H1 (cell line): Measurements from ENCODE around the gene SAMMSON. TPM values are rescaled to one million over a fixed set of nuclear protein-coding genes. Genes with fewer than 3 reads are reported as not detected.
A peak's percentile ranks its signal among the peaks of the same experiment; 100 is the strongest.

ENCODE experiments used
- CTCF ChIA-PET: fragments of 300-600 bp; sonication (Branson Sonifier 250); formaldehyde crosslinking; loops from one replicate; lab custom pipeline; 2021; ENCODE audit not compliant: partially characterized antibody; lab: Charles Lee
- POLR2A ChIA-PET: fragments of 300-600 bp; sonication (Branson Sonifier 250); formaldehyde crosslinking; loops from one replicate; lab custom pipeline; 2021; ENCODE audit warnings: inconsistent platforms; ENCODE audit not compliant: partially characterized antibody; lab: Charles Lee
- DNase-seq, 2 experiments: peaks; one replicate each; pipeline versions ENCODE4 v3.0.0 to v3.0.0-alpha.2; 2010 to 2022; ENCODE audit warnings: low spot score in 2 of 2, low read depth in 1 of 2, mixed read lengths in 1 of 2
- FAIRE-seq: peaks from 2 replicates; lab custom pipeline; 2011; peaks lifted over from hg19 to GRCh38; lab: Jason Lieb, UNC
- H2AFZ ChIP-seq: 2 replicates; pipeline ENCODE4 v1.8.1; 2012; ENCODE audit warnings: low read length, inconsistent platforms
- H2AK5ac ChIP-seq: 2 replicates; pipeline ENCODE4 v1.6.1; 2013; ENCODE audit warnings: low read depth, low read length
- H2BK120ac ChIP-seq: replicated peaks from 2 replicates; pipeline ENCODE3; 2013; ENCODE audit warnings: low read depth, low read length, inconsistent platforms
- H2BK12ac ChIP-seq: 2 replicates; pipeline ENCODE4 v1.6.1; 2013; ENCODE audit warnings: low read depth, low read length
- H2BK15ac ChIP-seq: 2 replicates; pipeline ENCODE4 v1.6.1; 2013; ENCODE audit warnings: low read length
- H2BK20ac ChIP-seq: 2 replicates; pipeline ENCODE4 v1.6.1; 2013; ENCODE audit warnings: low read length
- H2BK5ac ChIP-seq: 2 replicates; pipeline ENCODE4 v1.6.1; 2013; ENCODE audit warnings: low read depth, low read length
- H3K14ac ChIP-seq: 2 replicates; pipeline ENCODE4 v1.6.1; 2013; ENCODE audit warnings: inconsistent platforms; ENCODE audit not compliant: insufficient read length
- H3K18ac ChIP-seq: 2 replicates; pipeline ENCODE4 v1.6.1; 2013; ENCODE audit warnings: low read length; ENCODE audit errors: extremely low read depth
- H3K23ac ChIP-seq: 2 replicates; pipeline ENCODE4 v1.6.1; 2013; ENCODE audit warnings: inconsistent platforms; ENCODE audit not compliant: insufficient read length
- H3K23me2 ChIP-seq: 2 replicates; pipeline ENCODE4 v1.6.1; 2013; ENCODE audit warnings: low read depth, low read length
- H3K27ac ChIP-seq: 2 replicates; pipeline ENCODE4 v1.6.1; 2011; ENCODE audit warnings: low read depth, low read length, inconsistent platforms
- H3K27me3 ChIP-seq, 4 experiments: replicated peaks in 1 of 4; 1 replicate in 1 of 4; 2 replicates in 3 of 4; pipeline versions ENCODE4 v1.6.1 to v1.8.1; 2011 to 2013; ENCODE audit warnings: low read length in 3 of 4, mild to moderate bottlenecking in 3 of 4, inconsistent platforms in 2 of 4, mixed read lengths in 2 of 4, moderate library complexity in 1 of 4; ENCODE audit not compliant: control insufficient read depth in 3 of 4, insufficient read depth in 3 of 4; ENCODE audit errors: extremely low read depth in 1 of 4
- H3K36me3 ChIP-seq, 4 experiments: 2 replicates each; pipeline versions ENCODE4 v1.6.1 to v1.8.1; 2011 to 2013; ENCODE audit warnings: mild to moderate bottlenecking in 4 of 4, low read length in 3 of 4, moderate library complexity in 2 of 4, control low read depth in 1 of 4, inconsistent platforms in 1 of 4; ENCODE audit not compliant: insufficient read depth in 4 of 4, control insufficient read depth in 2 of 4
- H3K4ac ChIP-seq: replicated peaks from 2 replicates; pipeline ENCODE3; 2013; ENCODE audit warnings: low read length, low read depth, mixed read lengths, inconsistent platforms; ENCODE audit not compliant: insufficient read length
- H3K4me1 ChIP-seq, 4 experiments: replicated peaks in 1 of 4; 1 replicate in 1 of 4; 2 replicates in 3 of 4; pipeline versions ENCODE4 v1.6.1 to v1.8.1; 2011 to 2013; ENCODE audit warnings: low read length in 3 of 4, inconsistent platforms in 2 of 4, mixed read lengths in 1 of 4; ENCODE audit not compliant: insufficient read depth in 4 of 4, control insufficient read depth in 3 of 4
- H3K4me2 ChIP-seq, 2 experiments: 2 replicates each; pipeline versions ENCODE4 v1.6.1 to v1.8.1; 2011 to 2013; ENCODE audit warnings: low read depth in 2 of 2, low read length in 2 of 2, control low read depth in 1 of 2, inconsistent platforms in 1 of 2, mild to moderate bottlenecking in 1 of 2; ENCODE audit not compliant: insufficient read depth in 1 of 2
- H3K4me3 ChIP-seq, 4 experiments: fragments of 200-600, 300-600 bp in 1 of 4; sonication (generic), shearing (Covaris generic), sonication (Bioruptor Twin) in 1 of 4; 2 replicates each; pipeline versions ENCODE4 v1.5.1 to v1.8.1; 2011 to 2016; ENCODE audit warnings: low read length in 4 of 4, low read depth in 3 of 4, control low read depth in 2 of 4, inconsistent platforms in 2 of 4, mild to moderate bottlenecking in 2 of 4, mixed read lengths in 1 of 4, moderate library complexity in 1 of 4; ENCODE audit not compliant: insufficient read depth in 2 of 4; ENCODE audit errors: extremely low read depth in 1 of 4
- H3K56ac ChIP-seq: replicated peaks from 2 replicates; pipeline ENCODE3; 2013; ENCODE audit warnings: low read depth, mild to moderate bottlenecking, mixed read lengths, low read length, inconsistent platforms; ENCODE audit not compliant: insufficient read length
- H3K79me1 ChIP-seq: 2 replicates; pipeline ENCODE4 v1.6.1; 2013; ENCODE audit warnings: low read depth, low read length, control low read depth
- H3K79me2 ChIP-seq, 2 experiments: 2 replicates each; pipeline versions ENCODE4 v1.6.1 to v1.8.1; 2012 to 2013; ENCODE audit warnings: low read length in 2 of 2, mild to moderate bottlenecking in 2 of 2, inconsistent platforms in 1 of 2; ENCODE audit not compliant: insufficient read depth in 2 of 2, control insufficient read depth in 1 of 2
- H3K9ac ChIP-seq, 4 experiments: replicated peaks in 1 of 4; 1 replicate in 1 of 4; 2 replicates in 3 of 4; pipeline versions ENCODE4 v1.6.1 to v1.8.1; 2011 to 2013; ENCODE audit warnings: low read depth in 3 of 4, low read length in 3 of 4, control low read depth in 2 of 4, mild to moderate bottlenecking in 2 of 4, moderate library complexity in 2 of 4, inconsistent platforms in 1 of 4; ENCODE audit errors: extremely low read depth in 1 of 4
- H3K9me3 ChIP-seq, 2 experiments: 2 replicates each; pipeline versions ENCODE4 v1.6.1 to v1.8.1; 2012 to 2013; ENCODE audit warnings: mild to moderate bottlenecking in 2 of 2, moderate library complexity in 2 of 2, control low read depth in 1 of 2, inconsistent platforms in 1 of 2, low read depth in 1 of 2, low read length in 1 of 2, mixed read lengths in 1 of 2; ENCODE audit not compliant: insufficient read depth in 2 of 2
- H4K20me1 ChIP-seq, 2 experiments: replicated peaks in 1 of 2; 2 replicates each; pipeline versions ENCODE3 to v1.8.1; 2011 to 2013; ENCODE audit warnings: inconsistent platforms in 2 of 2, low read length in 2 of 2, mild to moderate bottlenecking in 1 of 2; ENCODE audit not compliant: insufficient read depth in 2 of 2, control insufficient read depth in 1 of 2
- H4K5ac ChIP-seq: 2 replicates; pipeline ENCODE4 v1.6.1; 2013; ENCODE audit warnings: low read length, low read depth, mixed read lengths, inconsistent platforms; ENCODE audit not compliant: insufficient read length
- H4K8ac ChIP-seq: 2 replicates; pipeline ENCODE4 v1.8.0; 2013; ENCODE audit warnings: mild to moderate bottlenecking, moderate library complexity, low read length, inconsistent platforms; ENCODE audit not compliant: insufficient read depth; ENCODE audit errors: extremely low read depth
- H4K91ac ChIP-seq: replicated peaks from 2 replicates; pipeline ENCODE3; 2013; ENCODE audit warnings: low read length, mixed read lengths, inconsistent platforms; ENCODE audit not compliant: insufficient read length
- CBX8 ChIP-seq: fragments of 300-800, 300-1000 bp; sonication (generic); IDR thresholded peaks from 2 replicates; pipeline ENCODE4 v1.7.1; 2016; ENCODE audit warnings: low read depth, low read length, borderline replicate concordance
- CEBPB ChIP-seq: IDR thresholded peaks from 2 replicates; pipeline ENCODE4 v1.6.1; 2012; ENCODE audit warnings: low read depth, low read length
- GABPA ChIP-seq: IDR thresholded peaks from 2 replicates; pipeline ENCODE4 v1.6.1; 2011; ENCODE audit warnings: mild to moderate bottlenecking, low read length, moderate library complexity, borderline replicate concordance; ENCODE audit not compliant: insufficient read depth
- HDAC2 ChIP-seq, 2 experiments: fragments of 300-600 bp in 1 of 2; sonication (generic) in 1 of 2; IDR thresholded peaks; 2 replicates each; pipeline ENCODE4 v1.6.1; 2011 to 2012; ENCODE audit warnings: low read depth in 2 of 2, low read length in 2 of 2, mild to moderate bottlenecking in 2 of 2, moderate library complexity in 2 of 2, borderline replicate concordance in 1 of 2, inconsistent platforms in 1 of 2
- KDM1A ChIP-seq: fragments of 200-600, 300-600 bp; sonication (generic); IDR thresholded peaks from 2 replicates; pipeline ENCODE4 v1.7.1; 2016; ENCODE audit warnings: mild to moderate bottlenecking, low read length, borderline replicate concordance
- NRF1 ChIP-seq: IDR thresholded peaks from 2 replicates; pipeline ENCODE4 v1.6.1; 2011; ENCODE audit warnings: mild to moderate bottlenecking, low read depth, low read length, improper control_type of control experiment
- SRF ChIP-seq: IDR thresholded peaks from 2 replicates; pipeline ENCODE4 v1.6.1; 2011; ENCODE audit warnings: mild to moderate bottlenecking, low read depth, low read length, moderate library complexity
- TCF12 ChIP-seq: IDR thresholded peaks from 2 replicates; pipeline ENCODE4 v1.6.1; 2011; ENCODE audit warnings: low read depth, mild to moderate bottlenecking, low read length
- WGBS, 2 experiments: shearing (Covaris generic) in 1 of 2; methylation state at CpG; one replicate each; pipeline versions ENCODE4 v1.1.6 to v1.1.7; 2013 to 2015; ENCODE audit warnings: low lambda C conversion rate in 2 of 2, mixed read lengths in 2 of 2, inconsistent platforms in 1 of 2, low coverage in 1 of 2, missing lambda C conversion rate in 1 of 2; ENCODE audit not compliant: insufficient replicate concordance in 2 of 2, insufficient coverage in 1 of 2, insufficient read length in 1 of 2; ENCODE audit errors: extremely low coverage in 1 of 2, missing lambda C conversion rate in 1 of 2; 5-methylcytosine and 5-hydroxymethylcytosine counted together
- polyA plus RNA-seq, 7 experiments: library from polyadenylated mRNA; depleted of rRNA in 3 of 7; stranded (reverse) in 5 of 7; unstranded in 2 of 7; fragments of >200 nt in 5 of 7; fragments of 200-250 nt in 2 of 7; gene quantifications; 1 replicate in 5 of 7; 2 replicates in 1 of 7; 4 replicates in 1 of 7; pipeline versions ENCODE4 v1.2.1 to v1.2.3, GENCODE V29; 2011 to 2013; ENCODE audit warnings: missing spikeins in 2 of 7, mixed read lengths in 2 of 7
- total RNA-seq: library from RNA; stranded (reverse); fragmentation: NEBNext Ultra II Directional; extraction: Animal tissue kit (Norgen Biotek cat#: 25700); gene quantifications from 2 replicates; pipeline ENCODE4 v1.2.1, GENCODE V29; 2021

The SAMMSON gene
- total and polyA plus RNA-seq, 2 of the 8 experiments (the other 6 are each of a cell fraction or from before 2014, with no cell fraction given), result not detected

DNA sequence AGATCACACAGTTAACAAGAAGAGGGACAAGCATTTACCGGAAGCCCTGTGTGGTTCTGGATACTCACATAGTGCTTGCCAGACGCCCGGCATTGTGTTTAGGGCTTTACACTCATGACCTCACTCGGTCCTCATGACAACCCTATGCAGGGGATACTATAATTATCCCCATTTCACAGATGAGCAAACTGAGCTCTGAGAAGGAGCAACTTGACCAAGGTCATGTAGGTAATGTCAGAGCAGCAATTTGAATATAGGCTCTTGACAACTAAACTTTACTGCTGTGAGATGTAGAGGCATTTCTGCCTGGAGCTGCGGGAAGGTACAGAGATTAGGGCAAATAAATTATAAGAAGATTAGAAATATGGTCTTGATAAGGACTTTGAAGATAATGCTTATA, 70.0 kb downstream of the SAMMSON start:
- Histone ChIP-seq H3K79me1 (no peaks in the 10 kb centered on the region), H3K9me3 (no peaks in the 10 kb centered on the region), H4K5ac (no peak overlapping the region), H2BK12ac (no peak overlapping the region), H3K4me3 (no peak overlapping the region), H2AFZ (no peak overlapping the region), H3K18ac (no peak overlapping the region), H2BK120ac (no peak overlapping the region), H2BK15ac (no peak overlapping the region), H3K4me1 (peaks cover 0 to 8% (median 2%) of the 10 kb centered on the region in 4 experiments; a peak in 3 of 7 replicates), H3K79me2 (no peaks in the 10 kb centered on the region), H3K14ac (no peak overlapping the region), H4K8ac (no peak overlapping the region), H3K4me2 (no peak overlapping the region), H3K23me2 (no peaks in the 10 kb centered on the region), H4K20me1 (no peaks in the 10 kb centered on the region), H3K27ac (no peak overlapping the region), H3K9ac (no peak overlapping the region), H3K36me3 (no peaks in the 10 kb centered on the region), H3K56ac (no peak overlapping the region), H4K91ac (no peak overlapping the region), H3K4ac (no peak overlapping the region), H2BK20ac (0 out of 2 replicates have a peak overlapping the region, but pooled peaks have one; percentile 19), H3K23ac (no peak overlapping the region), H2AK5ac (no peak overlapping the region), H2BK5ac (no peak overlapping the region), H3K27me3 (peaks cover 0 to 1% (median 0%) of the 10 kb centered on the region in 4 experiments; a peak in 1 of 7 replicates)
- FAIRE-seq (no peak), DNase-seq (no peak)
- no peak for TF ChIP-seq TCF12
- no peak for TF ChIP-seq GABPA
- TF ChIP-seq CEBPB, result no peak
- TF ChIP-seq NRF1, result no peak
- peak; percentile 84 for TF ChIP-seq KDM1A
- no peak for TF ChIP-seq SRF
- peak in 1 of 2 experiments; percentile 42; a peak in 1 of 4 replicates for TF ChIP-seq HDAC2 (IDR thresholded peaks at IDR 0.05; ENCODE audit: borderline replicate concordance in 1 of 2, low read depth in 2 of 2, low read length in 2 of 2)
- TF ChIP-seq CBX8, result no peak
- WGBS, 2 experiments, result 97% methylated on average over 5 of the region's 5 CpGs; no CpG with 5 or more reads in 1 of the 2 experiments
- ChIA-PET POLR2A (interaction anchor here (1.0 kb wide), 1 partner anchor 21 kb away, joined by 3 read pairs; no protein-coding TSS in a partner anchor), CTCF (interaction anchor here (0.8 to 1.7 kb wide), 5 partner anchors 35 to 584 kb away, joined by 3 to 7 read pairs (median 3); no protein-coding TSS in a partner anchor)
